GM19035 (cell line): ENCODE results near the gene LHFPL2.

Experiments used
- ATAC-seq: cut with Tn5 transposase; IDR thresholded peaks from one replicate; pipeline ENCODE4 v1.9.1; 2021; ENCODE audit not compliant: unreplicated experiment

The LHFPL2 gene

GRCh38 chr5:78570646-78571045 lies 77.9 kb downstream of the LHFPL2 start:
- no peak for ATAC-seq

GRCh38 chr5:78569441-78569840 lies 79.1 kb downstream of the LHFPL2 start:
- no peak for ATAC-seq

GRCh38 chr5:78568676-78569075 lies 79.9 kb downstream of the LHFPL2 start:
- no peak for ATAC-seq

- no peak for ATAC-seq
Observed at GRCh38 chr5:78568212-78568611, 80.4 kb downstream of the LHFPL2 start.

- ATAC-seq, result no peak
Observed at GRCh38 chr5:78567617-78568016, 81.0 kb downstream of the LHFPL2 start.

- ATAC-seq, result no peak
Observed at GRCh38 chr5:78566747-78567425, 81.7 kb downstream of the LHFPL2 start.

GRCh38 chr5:78565395-78565794 lies 83.2 kb downstream of the LHFPL2 start:
- ATAC-seq, result no peak

- no peak for ATAC-seq
Observed at GRCh38 chr5:78563621-78564020, 85.0 kb downstream of the LHFPL2 start.

GRCh38 chr5:78562714-78563330 lies 85.8 kb downstream of the LHFPL2 start:
- no peak for ATAC-seq

- no peak for ATAC-seq
Observed at GRCh38 chr5:78562001-78562400, 86.6 kb downstream of the LHFPL2 start.

- ATAC-seq, result no peak
Observed at GRCh38 chr5:78561261-78561660, 87.3 kb downstream of the LHFPL2 start.

- no peak for ATAC-seq
Observed at GRCh38 chr5:78560000-78560855, 88.3 kb downstream of the LHFPL2 start.

- no peak for ATAC-seq
Observed at GRCh38 chr5:78557601-78558000, 91.0 kb downstream of the LHFPL2 start.

- ATAC-seq, result no peak
Observed at GRCh38 chr5:78555870-78556269, 92.7 kb downstream of the LHFPL2 start.

- no peak for ATAC-seq
Observed at GRCh38 chr5:78554670-78555069, 93.9 kb downstream of the LHFPL2 start.

GRCh38 chr5:78553580-78554353 lies 94.8 kb downstream of the LHFPL2 start:
- no peak for ATAC-seq

GRCh38 chr5:78552729-78553342 lies 95.7 kb downstream of the LHFPL2 start:
- ATAC-seq, result no peak

- no peak for ATAC-seq
Observed at GRCh38 chr5:78550891-78551290, 97.7 kb downstream of the LHFPL2 start.

GRCh38 chr5:78549043-78549442 lies 99.5 kb downstream of the LHFPL2 start:
- ATAC-seq, result no peak

GRCh38 chr5:78547731-78548615 lies 100.6 kb downstream of the LHFPL2 start:
- no peak for ATAC-seq
